Heart left ventricle (tissue), 16 donors: ENCODE measurements around the gene ZBTB20. TPM values are rescaled to one million over a fixed set of nuclear protein-coding genes. Genes with fewer than 3 reads are reported as not detected.

Experiments used
- ATAC-seq, 4 donors: fragments of 200-7000 bp; cut with Tn5 transposase; one replicate each; pipeline ENCODE4 v1.9.1; 2020 to 2022; ENCODE audit warnings: moderate library complexity in 4 of 4, mild to moderate bottlenecking in 3 of 4, moderate number of reproducible peaks in 1 of 4
- DNase-seq, 5 donors: peaks; one replicate each; pipeline ENCODE4 v3.0.0-alpha.2; 2020
- H3K27ac ChIP-seq, 12 donors: fragments of 200-600 bp; sonication (generic) in 4 of 12; one replicate each; pipeline versions ENCODE4 v1.5.0 to v1.8.0; 2016 to 2022; ENCODE audit warnings: mild to moderate bottlenecking in 2 of 12
- H3K27me3 ChIP-seq, 9 donors: fragments of 200-600 bp; sonication (generic) in 2 of 9; one replicate each; pipeline versions ENCODE4 v1.5.1 to v1.8.0; 2016 to 2022; ENCODE audit warnings: mild to moderate bottlenecking in 3 of 9
- H3K36me3 ChIP-seq, 9 donors: fragments of 200-600 bp; sonication (generic) in 2 of 9; one replicate each; pipeline versions ENCODE4 v1.5.0 to v1.8.0; 2018 to 2022; ENCODE audit warnings: mild to moderate bottlenecking in 2 of 9
- H3K4me1 ChIP-seq, 12 donors: fragments of 200-600 bp; sonication (generic) in 4 of 12; one replicate each; pipeline versions ENCODE4 v1.5.0 to v1.8.0; 2016 to 2022; ENCODE audit warnings: mild to moderate bottlenecking in 3 of 12
- H3K4me3 ChIP-seq, 12 donors: fragments of 200-600 bp; sonication (generic) in 4 of 12; one replicate each; pipeline versions ENCODE4 v1.5.0 to v1.8.0; 2017 to 2022; ENCODE audit warnings: mild to moderate bottlenecking in 9 of 12, moderate library complexity in 4 of 12
- H3K9me3 ChIP-seq, 12 donors: fragments of 200-600 bp; sonication (generic) in 4 of 12; one replicate each; pipeline versions ENCODE4 v1.5.0 to v1.8.0; 2016 to 2022; ENCODE audit warnings: mild to moderate bottlenecking in 1 of 12
- POLR2A ChIP-seq, 2 donors: fragments of 450-650 bp; IDR thresholded peaks; one replicate each; pipeline ENCODE4 v1.6.1; 2017; ENCODE audit warnings: antibody characterized with exemption in 2 of 2, mild to moderate bottlenecking in 2 of 2, moderate library complexity in 2 of 2
- WGBS, 4 donors: extraction: QIAGEN DNeasy Blood & Tissue Kit in 2 of 4; methylation state at CpG; one replicate each; pipeline versions ENCODE4 v1.1.5 to v1.1.7; 2013 to 2018; 5-methylcytosine and 5-hydroxymethylcytosine counted together
- intact Hi-C, 10 donors: fragments of 100-400 bp; cut with DNase I; formaldehyde crosslinking; loops; one replicate each; pipeline versions ENCODE4 v1.11.1 to v1.14.2; 2022
- polyA plus RNA-seq, 2 donors: library from polyadenylated mRNA; stranded (reverse); fragments of 200-250 nt; gene quantifications; one replicate each; pipeline ENCODE4 v1.2.3, GENCODE V29; 2013
- total RNA-seq, 9 donors: library from RNA; depleted of rRNA in 2 of 9; stranded (reverse); fragments of >200 nt in 2 of 9; fragmentation: NEBNext Ultra II Directional in 3 of 9; extraction: Animal tissue kit (Norgen Biotek cat#: 25700) in 3 of 9; gene quantifications; one replicate each; pipeline versions ENCODE4 v1.1.0 to v1.2.4, GENCODE V29; 2016 to 2023
- TF ChIP-seq, protein P1 (sequence below), 12 donors: fragments of 200-600 bp; sonication (generic) in 4 of 12; IDR thresholded peaks; one replicate each; pipeline versions ENCODE4 v1.5.0 to v1.8.0; 2018 to 2022; ENCODE audit warnings: antibody characterized with exemption in 12 of 12, mild to moderate bottlenecking in 5 of 12
- donor health status: ischemic (EF 13 %, LVEDD 7.1; RV severe dilation, severe dysfunction).
- donor health status: healthy with polysubstance abuse.
- donor health status: DM: no; HTN: yes; CAD: no.
- donor health status: DM: no; HTN: no; CAD: no.
- donor health status: ischemic (EF 25% LVEDD 6.9; RV normal size, moderate dysfunction).
- donor health status: ischemic (EF 25% LVEDD 5.7; RV mildly dilated, moderate dysfunction).
- donor health status: healthy.
- donor health status: DM: yes; HTN: yes; CAD: no.
- donor health status: ischemic (EF 35%, LVEDD 5.7; RV mildly dilated, moderate dysfunction).
- donor health status: nonischemic (EF 11% LVEDD 7.7; RV severe dilation, severe dysfunction).
- donor health status: DM: yes; HTN: yes; CAD: no.
- donor health status: PGD.
- donor health status: ischemic (EF 29% LVEDD 5.4; RV normal size, mild dysfunction).
- donor health status: nonischemic (EF 23%, LVEDD 6.1; RV moderate dilation, normal function).

The ZBTB20 gene
- total and polyA plus RNA-seq, 11 donors: 6.2 to 109 (median 77.3) TPM

DNA sequence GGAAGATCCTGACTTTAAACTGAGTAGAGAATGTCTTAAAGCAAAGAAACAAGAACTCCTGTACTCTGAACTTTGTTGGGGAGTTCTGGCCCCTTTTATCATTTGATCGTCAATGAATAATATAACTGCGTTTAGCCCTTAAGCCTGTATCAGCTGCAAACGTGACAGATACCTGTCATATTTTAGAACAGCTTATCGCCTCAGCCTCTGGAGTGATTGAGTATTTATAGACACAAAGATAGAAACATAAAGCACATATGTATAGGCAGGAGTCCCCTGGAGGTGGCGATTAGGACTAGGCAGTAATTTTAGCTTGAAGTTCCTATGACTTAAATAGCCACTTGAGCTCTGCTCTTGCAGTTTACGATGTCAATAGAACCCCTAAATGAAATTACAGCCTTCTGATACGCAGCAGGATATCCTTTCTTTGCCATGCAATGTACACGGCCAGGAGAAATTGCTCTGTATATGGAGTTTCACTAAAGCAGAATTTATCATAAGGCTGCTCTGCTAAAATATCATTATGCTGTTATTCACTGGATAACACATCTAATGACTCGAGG, 531.5 kb downstream of the ZBTB20 start:
- DNase-seq: no peak
- intact Hi-C loops: loop anchor here in 1 of 10 donors (10.0 kb wide), 1 partner anchor 231 kb away; no protein-coding TSS in a partner anchor
- no peak overlapping the region for H3K4me3 ChIP-seq
- no peak overlapping the region for H3K27ac ChIP-seq
- ATAC-seq: peak in 1 of 4 donors; percentile 16
- 47 to 67% (median 59%) methylated on average over 9 of the region's 9 CpGs for WGBS, 4 donors
- no peaks in the 10 kb centered on the region for H3K9me3 ChIP-seq
- no peaks in the 10 kb centered on the region for H3K27me3 ChIP-seq
- TF ChIP-seq POLR2A (IDR thresholded peaks at IDR 0.05): no peak
- TF ChIP-seq, protein P1, sequence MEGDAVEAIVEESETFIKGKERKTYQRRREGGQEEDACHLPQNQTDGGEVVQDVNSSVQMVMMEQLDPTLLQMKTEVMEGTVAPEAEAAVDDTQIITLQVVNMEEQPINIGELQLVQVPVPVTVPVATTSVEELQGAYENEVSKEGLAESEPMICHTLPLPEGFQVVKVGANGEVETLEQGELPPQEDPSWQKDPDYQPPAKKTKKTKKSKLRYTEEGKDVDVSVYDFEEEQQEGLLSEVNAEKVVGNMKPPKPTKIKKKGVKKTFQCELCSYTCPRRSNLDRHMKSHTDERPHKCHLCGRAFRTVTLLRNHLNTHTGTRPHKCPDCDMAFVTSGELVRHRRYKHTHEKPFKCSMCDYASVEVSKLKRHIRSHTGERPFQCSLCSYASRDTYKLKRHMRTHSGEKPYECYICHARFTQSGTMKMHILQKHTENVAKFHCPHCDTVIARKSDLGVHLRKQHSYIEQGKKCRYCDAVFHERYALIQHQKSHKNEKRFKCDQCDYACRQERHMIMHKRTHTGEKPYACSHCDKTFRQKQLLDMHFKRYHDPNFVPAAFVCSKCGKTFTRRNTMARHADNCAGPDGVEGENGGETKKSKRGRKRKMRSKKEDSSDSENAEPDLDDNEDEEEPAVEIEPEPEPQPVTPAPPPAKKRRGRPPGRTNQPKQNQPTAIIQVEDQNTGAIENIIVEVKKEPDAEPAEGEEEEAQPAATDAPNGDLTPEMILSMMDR (IDR thresholded peaks at IDR 0.05): no peak
- H3K4me1 ChIP-seq: peaks cover 0 to 49% (median 25%) of the 10 kb centered on the region in 12 donors
- H3K36me3 ChIP-seq: no peaks in the 10 kb centered on the region

DNA sequence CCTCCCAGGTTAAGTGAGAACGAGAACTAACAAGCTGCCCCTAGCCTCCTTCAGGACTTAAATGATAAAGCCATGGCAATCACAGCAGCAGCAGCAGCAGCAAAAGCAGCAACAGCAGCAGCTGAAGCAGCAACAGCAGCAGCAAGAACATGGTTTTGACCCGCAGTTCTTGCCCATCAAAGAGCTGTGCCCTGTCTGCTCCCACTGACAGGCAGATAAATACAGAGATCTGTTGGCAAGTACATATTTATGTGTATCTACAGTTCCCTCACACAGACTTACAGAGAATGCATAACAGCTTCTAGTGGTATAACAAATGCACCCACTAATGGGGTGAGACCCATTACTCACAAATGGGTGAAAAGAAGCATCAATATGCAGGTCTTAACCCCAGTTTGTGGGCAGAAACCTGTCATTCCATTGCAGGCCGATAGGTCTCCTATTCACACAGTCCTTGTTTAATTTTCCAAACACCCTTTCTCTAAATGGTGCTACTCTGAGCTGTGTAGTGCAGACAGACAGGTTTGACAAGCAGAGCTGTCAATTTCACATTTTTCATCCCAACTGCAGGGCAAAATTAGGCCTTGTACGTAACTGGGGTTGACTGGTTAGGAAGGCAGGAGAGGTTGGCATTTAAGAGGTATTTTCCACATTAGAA, 537.0 kb downstream of the ZBTB20 start:
- peaks cover 0 to 35% (median 20%) of the 10 kb centered on the region in 12 donors for H3K4me1 ChIP-seq
- TF ChIP-seq POLR2A (IDR thresholded peaks at IDR 0.05): no peak
- TF ChIP-seq, protein P1 (IDR thresholded peaks at IDR 0.05): no peak
- intact Hi-C loops: loop anchor here in 1 of 10 donors (10.0 kb wide), 1 partner anchor 225 kb away; no protein-coding TSS in a partner anchor

DNA sequence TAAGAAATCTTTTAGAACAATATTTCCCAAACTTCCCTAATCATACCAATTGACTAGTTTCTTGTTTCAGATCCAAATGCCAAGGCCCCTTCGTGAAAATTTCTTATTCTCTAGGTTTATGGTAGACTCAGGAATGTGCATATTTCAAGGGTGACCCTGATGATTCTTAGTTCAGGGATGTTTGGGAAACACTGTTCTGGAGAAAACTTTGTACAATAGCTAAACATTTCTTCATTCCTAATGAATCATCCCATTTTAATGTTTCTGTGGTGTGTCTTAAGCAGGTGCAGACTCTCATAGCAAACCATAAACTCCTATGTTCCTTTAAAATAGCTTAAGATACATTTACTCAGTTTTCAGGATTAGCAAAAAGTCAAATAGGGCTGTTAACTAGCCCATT, 538.8 kb downstream of the ZBTB20 start:
- 88 to 93% (median 91%) methylated on average over 1 of the region's 1 CpG for WGBS, 4 donors
- Histone ChIP-seq H3K27me3 (no peaks in the 10 kb centered on the region), H3K4me1 (peaks cover 0 to 35% (median 20%) of the 10 kb centered on the region in 12 donors), H3K27ac (no peak overlapping the region), H3K9me3 (no peaks in the 10 kb centered on the region), H3K36me3 (no peaks in the 10 kb centered on the region), H3K4me3 (no peak overlapping the region)
- ATAC-seq: no peak
- TF ChIP-seq POLR2A (IDR thresholded peaks at IDR 0.05): no peak
- TF ChIP-seq, protein P1 (IDR thresholded peaks at IDR 0.05): no peak
- intact Hi-C loops: no loop called here
- DNase-seq: no peak

More for the DNA sequence above, 537.0 kb downstream of the ZBTB20 start:
- WGBS, 4 donors: 60 to 68% (median 66%) methylated on average over 4 of the region's 4 CpGs
- Histone ChIP-seq H3K36me3 (no peaks in the 10 kb centered on the region), H3K9me3 (no peaks in the 10 kb centered on the region), H3K4me3 (no peak overlapping the region), H3K27me3 (no peaks in the 10 kb centered on the region), H3K27ac (peak overlapping the region in 3 of 12 donors; percentile 12 to 26 (median 25))
- no peak for DNase-seq
- ATAC-seq: peak in 3 of 4 donors; percentile 28 to 52 (median 29)

DNA sequence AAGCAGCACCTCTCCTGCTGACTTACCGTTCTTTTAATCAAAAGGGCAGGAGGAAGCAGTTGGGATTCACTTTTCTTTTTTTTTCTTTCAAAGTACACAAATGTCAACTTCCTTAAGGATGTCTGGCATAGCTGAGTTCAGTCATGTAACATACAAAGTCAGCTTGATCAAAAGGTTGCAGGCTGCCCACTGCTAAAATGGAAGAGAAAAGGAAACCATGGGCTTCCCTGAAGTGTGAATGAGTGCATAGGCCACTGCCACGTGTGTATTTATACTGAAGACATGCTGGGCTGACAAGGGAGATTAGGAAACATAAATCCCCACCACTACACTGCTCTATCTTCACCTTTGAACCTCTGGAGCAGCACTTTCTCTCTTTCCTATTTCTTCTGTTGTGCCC, 540.8 kb downstream of the ZBTB20 start:
- DNase-seq (no peak), ATAC-seq (peak in 2 of 4 donors; percentile 17 to 45)
- 12 to 27% (median 22%) methylated on average over 2 of the region's 2 CpGs for WGBS, 4 donors
- Histone ChIP-seq H3K9me3 (no peaks in the 10 kb centered on the region), H3K27ac (peak overlapping the region in 2 of 12 donors; percentile 7 to 22), H3K36me3 (no peaks in the 10 kb centered on the region), H3K4me3 (no peak overlapping the region), H3K27me3 (no peaks in the 10 kb centered on the region), H3K4me1 (peaks cover 0 to 41% (median 20%) of the 10 kb centered on the region in 12 donors)
- no peak for TF ChIP-seq POLR2A (IDR thresholded peaks at IDR 0.05)
- TF ChIP-seq, protein P1 (IDR thresholded peaks at IDR 0.05): no peak
- intact Hi-C loops: no loop called here
